SJSA1 (cell line): ENCODE results near the gene CEP95. TPM values are rescaled to one million over a fixed set of nuclear protein-coding genes. Genes with fewer than 3 reads are reported as not detected.

Experiments used
- DNase-seq, 2 experiments: peaks; one replicate each; pipeline ENCODE4 v3.0.0-alpha.2; 2015 to 2020; ENCODE audit warnings: low spot score in 2 of 2, low read depth in 1 of 2
- H3K27ac ChIP-seq: fragments of 250-450 bp; sonication (Bioruptor Pico); 2 replicates; pipeline ENCODE4 v1.5.1; 2020; ENCODE audit warnings: mild to moderate bottlenecking, moderate library complexity
- H3K27me3 ChIP-seq: fragments of 250-450 bp; sonication (Bioruptor Pico); replicated peaks from 2 replicates; pipeline ENCODE4 v1.5.1; 2020; ENCODE audit warnings: mild to moderate bottlenecking, moderate library complexity
- H3K36me3 ChIP-seq: fragments of 250-450 bp; sonication (Bioruptor Pico); 2 replicates; pipeline ENCODE4 v1.5.1; 2020; ENCODE audit warnings: mild to moderate bottlenecking
- H3K4me1 ChIP-seq: fragments of 250-450 bp; sonication (Bioruptor Pico); replicated peaks from 2 replicates; pipeline ENCODE4 v1.6.1; 2021; ENCODE audit warnings: mild to moderate bottlenecking
- H3K4me3 ChIP-seq: fragments of 250-450 bp; sonication (Bioruptor Pico); 2 replicates; pipeline ENCODE4 v1.5.1; 2020; ENCODE audit warnings: mild to moderate bottlenecking
- H3K9me3 ChIP-seq: fragments of 250-450 bp; sonication (Bioruptor Pico); replicated peaks from 2 replicates; pipeline ENCODE4 v1.5.1; 2020; ENCODE audit warnings: mild to moderate bottlenecking
- total RNA-seq: library from RNA; depleted of rRNA; stranded (reverse); fragments of >200 nt; shearing (Covaris generic); gene quantifications from 2 replicates; pipeline ENCODE4 v1.2.3, GENCODE V29; 2014

Gene CEP95
- total RNA-seq, 1 experiment from 2014 or later = 36.7 TPM

DNA sequence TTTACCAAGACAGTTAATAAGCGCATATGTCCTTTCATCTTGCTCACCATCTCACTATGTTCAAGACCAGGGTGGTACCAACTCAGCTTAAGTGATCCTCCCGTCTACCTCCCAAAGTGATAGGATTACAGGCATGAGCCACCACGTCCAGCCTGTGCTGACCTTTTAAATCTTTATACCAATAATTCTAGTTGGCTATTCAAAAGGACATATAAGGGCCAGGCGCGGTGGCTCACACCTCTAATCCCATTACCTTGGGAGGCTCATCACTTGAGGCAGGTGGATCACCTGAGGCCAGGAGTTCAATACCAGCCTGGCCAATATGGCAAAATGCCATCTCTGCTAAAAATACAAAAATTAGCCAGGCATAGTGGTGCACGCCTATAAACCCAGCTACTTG, 2.4 kb downstream of the CEP95 start:
- Histone ChIP-seq H3K36me3 (peaks cover 78% of the 10 kb centered on the region), H3K27ac (no peak overlapping the region), H3K27me3 (no peaks in the 10 kb centered on the region; the same call in 1 of the 2 replicates), H3K4me3 (no peak overlapping the region), H3K9me3 (no peaks in the 10 kb centered on the region), H3K4me1 (peaks cover 13% of the 10 kb centered on the region)
- DNase-seq = no peak

GRCh38 chr17:64515419-64515818, 8.6 kb downstream of the CEP95 start:
- Histone ChIP-seq H3K27me3 (no peaks in the 10 kb centered on the region; the same call in 1 of the 2 replicates), H3K36me3 (peaks cover 96% of the 10 kb centered on the region), H3K27ac (no peak overlapping the region), H3K4me1 (no peaks in the 10 kb centered on the region), H3K9me3 (no peaks in the 10 kb centered on the region), H3K4me3 (no peak overlapping the region)
- DNase-seq = no peak

- DNase-seq = no peak
- no peak overlapping the region for H3K27ac ChIP-seq
- peaks cover 96% of the 10 kb centered on the region for H3K36me3 ChIP-seq
- no peaks in the 10 kb centered on the region for H3K9me3 ChIP-seq
- no peaks in the 10 kb centered on the region for H3K4me1 ChIP-seq
- H3K4me3 ChIP-seq = no peak overlapping the region
- no peaks in the 10 kb centered on the region; the same call in 1 of the 2 replicates for H3K27me3 ChIP-seq
Observed at GRCh38 chr17:64515829-64516228, 9.1 kb downstream of the CEP95 start.

DNA sequence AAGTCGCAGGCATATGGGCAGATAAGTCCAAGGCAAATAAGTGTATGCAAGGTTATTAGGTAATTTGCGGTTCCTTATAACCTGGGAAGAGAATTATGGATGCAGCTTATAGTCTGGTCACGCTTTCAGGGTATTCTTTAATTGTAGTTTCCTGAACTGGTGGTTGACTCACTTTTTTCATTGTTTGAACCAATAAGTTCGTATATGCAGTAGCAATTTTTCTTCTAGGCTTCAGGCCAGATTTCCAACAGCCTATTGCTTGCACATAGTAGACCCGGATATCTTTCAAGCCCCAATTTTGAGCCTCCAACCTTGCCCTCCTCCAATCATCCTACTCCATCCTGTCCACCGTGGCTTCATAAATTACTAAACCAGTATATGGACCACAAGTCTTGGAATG, 12.8 kb downstream of the CEP95 start:
- DNase-seq = no peak
- Histone ChIP-seq H3K4me3 (no peak overlapping the region), H3K9me3 (no peaks in the 10 kb centered on the region), H3K27ac (no peak overlapping the region), H3K4me1 (no peaks in the 10 kb centered on the region), H3K36me3 (peaks cover 95% of the 10 kb centered on the region), H3K27me3 (no peaks in the 10 kb centered on the region)

GRCh38 chr17:64520359-64520758, 13.6 kb downstream of the CEP95 start:
- Histone ChIP-seq H3K4me1 (no peaks in the 10 kb centered on the region), H3K9me3 (no peaks in the 10 kb centered on the region), H3K4me3 (no peak overlapping the region), H3K27ac (no peak overlapping the region), H3K27me3 (no peaks in the 10 kb centered on the region), H3K36me3 (peaks cover 95% of the 10 kb centered on the region)
- DNase-seq = no peak

DNA sequence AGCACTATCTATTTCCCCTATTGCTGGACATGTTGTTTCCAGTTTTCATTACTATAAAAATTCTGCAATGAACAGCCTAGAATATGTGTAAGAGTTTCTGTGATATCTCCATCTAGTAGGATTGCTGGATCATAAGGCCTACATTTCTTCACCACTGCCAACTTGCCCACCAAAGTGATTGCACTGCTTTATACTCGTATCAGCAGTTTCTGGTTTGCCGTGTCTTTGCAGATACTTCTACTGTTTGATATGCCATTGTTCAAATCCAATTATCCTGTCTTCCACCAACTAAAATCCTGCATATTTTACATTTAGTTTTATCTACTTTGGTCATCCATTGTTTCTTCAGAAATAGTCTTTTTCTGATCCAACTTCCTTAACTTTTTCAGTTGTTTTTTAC, 21.1 kb downstream of the CEP95 start:
- Histone ChIP-seq H3K36me3 (peaks cover 97% of the 10 kb centered on the region), H3K4me3 (no peak overlapping the region), H3K9me3 (no peaks in the 10 kb centered on the region), H3K4me1 (peaks cover 23% of the 10 kb centered on the region), H3K27me3 (no peaks in the 10 kb centered on the region), H3K27ac (no peak overlapping the region)
- DNase-seq = no peak

DNA sequence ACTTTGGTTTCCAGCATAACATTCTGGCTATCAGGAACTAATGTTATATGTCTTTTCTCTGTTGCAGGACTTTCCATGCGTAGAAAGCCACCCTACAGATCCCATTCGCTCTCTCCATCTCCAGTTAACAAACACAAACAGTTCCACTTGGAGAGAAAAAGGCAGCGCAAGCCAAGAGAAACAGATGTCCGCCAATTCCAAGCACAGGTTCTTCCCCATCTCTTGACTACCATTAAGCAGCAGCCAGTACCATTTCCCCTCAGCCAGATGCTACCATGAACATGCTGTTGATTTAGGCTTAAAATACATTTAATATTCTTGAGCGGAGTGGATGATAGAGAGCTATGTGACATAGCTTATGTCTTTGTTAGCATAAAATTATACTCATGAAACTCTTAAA, 22.4 kb downstream of the CEP95 start:
- Histone ChIP-seq H3K27me3 (no peaks in the 10 kb centered on the region), H3K4me3 (no peak overlapping the region), H3K36me3 (peaks cover 99% of the 10 kb centered on the region), H3K4me1 (peaks cover 24% of the 10 kb centered on the region), H3K9me3 (no peaks in the 10 kb centered on the region), H3K27ac (no peak overlapping the region)
- no peak for DNase-seq

DNA sequence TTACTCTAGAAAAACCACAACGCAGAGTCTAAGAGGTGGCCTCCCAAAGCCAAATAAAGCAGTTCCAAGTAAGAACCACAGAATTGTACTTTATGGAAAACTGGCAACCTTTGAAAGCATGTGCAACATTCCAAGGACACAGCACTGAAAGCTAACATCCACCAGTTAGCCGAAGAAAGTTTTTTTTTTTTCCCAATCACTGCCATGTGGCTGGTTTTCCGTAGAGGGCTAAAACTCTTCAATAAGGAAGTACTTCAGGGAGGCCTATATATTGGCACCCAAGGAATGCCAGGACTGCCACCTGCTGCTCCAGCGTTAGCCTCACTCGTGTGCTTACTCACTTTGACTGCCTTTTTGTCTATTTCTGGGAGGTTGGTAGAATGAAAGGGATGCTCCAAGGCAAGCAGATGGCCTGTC, 25.2 kb downstream of the CEP95 start:
- no peaks in the 10 kb centered on the region for H3K27me3 ChIP-seq
- H3K36me3 ChIP-seq = peaks cover 99% of the 10 kb centered on the region
- peak in 1 of 2 experiments; percentile 83 for DNase-seq
- H3K9me3 ChIP-seq = no peaks in the 10 kb centered on the region
- peaks cover 24% of the 10 kb centered on the region for H3K4me1 ChIP-seq
- no peak overlapping the region for H3K4me3 ChIP-seq
- H3K27ac ChIP-seq = no peak overlapping the region

DNA sequence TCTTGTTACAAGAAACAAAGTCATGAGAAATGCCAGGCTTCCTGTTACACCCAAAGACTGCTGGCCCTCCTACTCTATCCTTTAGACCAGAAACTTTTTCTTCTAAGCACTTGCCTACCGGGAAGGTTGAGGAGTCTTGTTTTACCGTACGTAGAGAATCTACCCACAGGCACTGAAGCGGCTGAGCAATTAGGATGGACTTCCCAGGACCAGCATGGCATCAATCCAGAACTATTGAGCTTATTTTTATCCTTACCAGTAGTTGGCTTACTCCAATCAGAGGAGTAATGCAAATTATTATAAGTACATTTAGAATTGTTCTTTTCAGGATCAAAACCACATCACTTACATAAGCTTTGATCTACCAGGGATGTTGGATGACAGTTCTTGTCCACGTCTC, 25.6 kb downstream of the CEP95 start:
- DNase-seq = no peak
- Histone ChIP-seq H3K9me3 (no peaks in the 10 kb centered on the region), H3K4me3 (no peak overlapping the region), H3K4me1 (peaks cover 24% of the 10 kb centered on the region), H3K36me3 (peaks cover 99% of the 10 kb centered on the region), H3K27ac (no peak overlapping the region), H3K27me3 (no peaks in the 10 kb centered on the region)

- DNase-seq = no peak
- Histone ChIP-seq H3K27me3 (no peaks in the 10 kb centered on the region), H3K27ac (no peak overlapping the region), H3K36me3 (peaks cover 97% of the 10 kb centered on the region), H3K4me1 (peaks cover 24% of the 10 kb centered on the region), H3K9me3 (no peaks in the 10 kb centered on the region), H3K4me3 (no peak overlapping the region)
Observed at GRCh38 chr17:64533784-64534183, 27.0 kb downstream of the CEP95 start.

DNA sequence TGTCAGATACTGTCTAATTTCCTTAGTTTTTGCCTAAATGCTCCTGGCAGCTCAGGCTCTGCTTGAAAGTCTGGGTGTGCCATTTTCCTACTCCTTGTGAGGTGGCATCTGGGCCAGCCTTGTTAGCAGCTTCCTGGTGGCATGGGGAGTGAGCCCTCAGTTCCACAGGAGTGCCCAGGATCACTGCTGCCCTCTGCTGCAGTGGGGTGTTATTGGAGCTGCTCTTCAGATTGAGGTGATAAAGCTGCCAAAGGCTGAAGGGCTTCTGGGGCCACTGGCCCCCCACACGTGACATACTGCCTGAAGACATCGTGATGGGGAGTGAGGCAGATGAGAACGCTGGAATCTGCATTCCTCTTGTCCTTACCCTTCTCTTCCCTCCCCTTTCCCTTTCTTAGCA, 27.4 kb downstream of the CEP95 start:
- Histone ChIP-seq H3K27ac (no peak overlapping the region), H3K4me1 (peaks cover 24% of the 10 kb centered on the region), H3K9me3 (no peaks in the 10 kb centered on the region), H3K36me3 (peaks cover 97% of the 10 kb centered on the region), H3K27me3 (no peaks in the 10 kb centered on the region), H3K4me3 (no peak overlapping the region)
- no peak for DNase-seq

DNA sequence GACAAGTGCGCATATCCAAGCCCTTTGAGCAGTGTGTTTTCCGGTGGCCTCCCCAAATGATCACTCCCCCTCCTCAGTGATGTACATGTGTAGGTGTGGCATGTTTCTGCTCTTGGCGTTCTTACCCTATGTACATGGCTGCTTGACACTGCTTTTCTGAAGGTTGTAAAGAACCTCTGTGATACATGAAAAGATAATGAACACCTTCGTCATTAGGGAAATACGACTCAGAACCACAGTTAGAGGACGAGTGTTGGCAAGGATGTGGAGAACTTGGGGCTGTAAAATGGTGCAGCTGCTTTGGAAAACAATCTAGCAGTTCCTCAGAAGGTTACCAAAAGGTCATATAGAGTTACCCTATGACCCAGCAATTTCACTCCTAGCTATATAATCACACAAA, 28.6 kb downstream of the CEP95 start:
- Histone ChIP-seq H3K4me3 (no peak overlapping the region), H3K27ac (no peak overlapping the region), H3K4me1 (peaks cover 24% of the 10 kb centered on the region), H3K36me3 (peaks cover 93% of the 10 kb centered on the region), H3K9me3 (no peaks in the 10 kb centered on the region), H3K27me3 (no peaks in the 10 kb centered on the region)
- DNase-seq = no peak

GRCh38 chr17:64536913-64537312, 30.1 kb downstream of the CEP95 start:
- no peaks in the 10 kb centered on the region for H3K27me3 ChIP-seq
- H3K9me3 ChIP-seq = no peaks in the 10 kb centered on the region
- H3K27ac ChIP-seq = no peak overlapping the region
- H3K4me3 ChIP-seq = no peak overlapping the region
- H3K4me1 ChIP-seq = peaks cover 12% of the 10 kb centered on the region
- H3K36me3 ChIP-seq = peaks cover 92% of the 10 kb centered on the region
- DNase-seq = no peak

GRCh38 chr17:64537488-64537887, 30.7 kb downstream of the CEP95 start:
- Histone ChIP-seq H3K4me3 (no peak overlapping the region), H3K27me3 (no peaks in the 10 kb centered on the region), H3K4me1 (peaks cover 6% of the 10 kb centered on the region), H3K36me3 (peaks cover 92% of the 10 kb centered on the region), H3K9me3 (no peaks in the 10 kb centered on the region), H3K27ac (no peak overlapping the region)
- DNase-seq = no peak

GRCh38 chr17:64538508-64539130, 31.8 kb downstream of the CEP95 start:
- Histone ChIP-seq H3K9me3 (no peaks in the 10 kb centered on the region), H3K27me3 (no peaks in the 10 kb centered on the region), H3K27ac (no peak overlapping the region), H3K4me3 (no peak overlapping the region), H3K36me3 (peaks cover 92% of the 10 kb centered on the region), H3K4me1 (no peaks in the 10 kb centered on the region; the same call in 1 of the 2 replicates)
- no peak for DNase-seq
